ENCODE data around the gene P4HA3.

Gene P4HA3

GRCh38 chr11:74316772-74317505, 5.5 kb upstream of the P4HA3 start:
- no peak for DNase-seq

- DNase-seq, result no peak
These were observed 886 bp upstream of the P4HA3 start for GRCh38 chr11:74312326-74312725.

- no peak for DNase-seq
These were observed 583 bp downstream of the P4HA3 start for GRCh38 chr11:74310857-74311256.

- DNase-seq, result no peak
These were observed 4.0 kb downstream of the P4HA3 start for GRCh38 chr11:74307434-74307833.

GRCh38 chr11:74306435-74307175, 4.8 kb downstream of the P4HA3 start:
- DNase-seq, result no peak

- no peak for DNase-seq
These were observed 12.4 kb downstream of the P4HA3 start for GRCh38 chr11:74299015-74299414.

- no peak for DNase-seq
These were observed 14.0 kb downstream of the P4HA3 start for GRCh38 chr11:74297484-74297883.

- no peak for DNase-seq
These were observed 22.5 kb downstream of the P4HA3 start for GRCh38 chr11:74288911-74289310.

- no peak for DNase-seq
These were observed 23.3 kb downstream of the P4HA3 start for GRCh38 chr11:74288161-74288560.

GRCh38 chr11:74284466-74284865, 27.0 kb downstream of the P4HA3 start:
- DNase-seq, result no peak

- no peak for DNase-seq
These were observed 27.8 kb downstream of the P4HA3 start for GRCh38 chr11:74283580-74284180.

GRCh38 chr11:74282914-74283371, 28.5 kb downstream of the P4HA3 start:
- DNase-seq, result no peak

- DNase-seq, result no peak
These were observed 29.0 kb downstream of the P4HA3 start for GRCh38 chr11:74282421-74282820.

- no peak for DNase-seq
These were observed 30.9 kb downstream of the P4HA3 start for GRCh38 chr11:74280494-74280893.

GRCh38 chr11:74279256-74279655, 32.2 kb downstream of the P4HA3 start:
- DNase-seq, result no peak

- DNase-seq, result no peak
These were observed 32.7 kb downstream of the P4HA3 start for GRCh38 chr11:74278721-74279161.

GRCh38 chr11:74278103-74278502, 33.3 kb downstream of the P4HA3 start:
- DNase-seq, result no peak

GRCh38 chr11:74276581-74276980, 34.9 kb downstream of the P4HA3 start:
- no peak for DNase-seq

GRCh38 chr11:74272276-74272675, 39.2 kb downstream of the P4HA3 start:
- no peak for DNase-seq

GRCh38 chr11:74269161-74269811, 42.2 kb downstream of the P4HA3 start:
- no peak for DNase-seq

- DNase-seq, result no peak
These were observed 43.0 kb downstream of the P4HA3 start for GRCh38 chr11:74268456-74268855.

GRCh38 chr11:74267014-74267413, 44.4 kb downstream of the P4HA3 start:
- DNase-seq, result no peak

GRCh38 chr11:74265256-74265655, 46.2 kb downstream of the P4HA3 start:
- DNase-seq, result no peak
